Adrenal gland (tissue), 12 donors: ENCODE data around the gene LRRN4. TPM values are rescaled to one million over a fixed set of nuclear protein-coding genes. Genes with fewer than 3 reads are reported as not detected.

Source experiments
- DNase-seq, 7 donors: peaks; one replicate each; pipeline ENCODE4 v3.0.0-alpha.2; 2019 to 2020
- H3K27ac ChIP-seq, 5 donors: fragments of 200-600 bp; sonication (generic) in 4 of 5; 1 replicate in 3 of 5; 2 replicates in 2 of 5; pipeline versions ENCODE4 v1.5.1 to v1.8.0; 2016 to 2020; ENCODE audit warnings: mild to moderate bottlenecking in 1 of 5
- H3K27me3 ChIP-seq: fragments of 200-600 bp; 2 replicates; pipeline ENCODE4 v1.8.0; 2021
- H3K36me3 ChIP-seq, 2 donors: fragments of 200-600 bp; replicated peaks in 1 of 2; 1 replicate in 1 of 2; 2 replicates in 1 of 2; pipeline versions ENCODE4 v1.5.1 to v1.8.0; 2018 to 2022
- H3K4me1 ChIP-seq, 2 donors: fragments of 200-600 bp; replicated peaks in 1 of 2; 1 replicate in 1 of 2; 2 replicates in 1 of 2; pipeline versions ENCODE4 v1.5.1 to v1.8.0; 2018 to 2021
- H3K4me3 ChIP-seq, 4 donors: fragments of 200-600 bp; sonication (generic) in 3 of 4; one replicate each; pipeline ENCODE4 v1.5.1; 2016 to 2018
- H3K9me3 ChIP-seq, 3 donors: fragments of 200-600 bp; sonication (generic) in 1 of 3; replicated peaks in 1 of 3; 1 replicate in 2 of 3; 2 replicates in 1 of 3; pipeline versions ENCODE4 v1.5.1 to v1.8.0; 2016 to 2021
- POLR2A ChIP-seq, 2 donors: fragments of 450-650 bp; IDR thresholded peaks; one replicate each; pipeline ENCODE4 v1.6.1; 2017; ENCODE audit warnings: antibody characterized with exemption in 2 of 2, mild to moderate bottlenecking in 2 of 2, moderate library complexity in 1 of 2
- WGBS, 4 donors: extraction: QIAGEN DNeasy Blood & Tissue Kit in 2 of 4; methylation state at CpG; one replicate each; pipeline versions ENCODE4 v1.1.5 to v1.1.7; 2013 to 2017; 5-methylcytosine and 5-hydroxymethylcytosine counted together
- intact Hi-C, 2 donors: fragments of 100-400 bp; cut with DNase I; formaldehyde crosslinking; loops; one replicate each; pipeline versions ENCODE4 v1.14.1 to v1.15.0; 2022 to 2023
- polyA plus RNA-seq, 3 donors: library from polyadenylated mRNA; stranded (reverse); fragments of 200-250 nt in 2 of 3; fragments of 350-450 nt in 1 of 3; fragmentation: Illumina TruSeq in 1 of 3; extraction: RNeasy Lipid Tissue Mini Kit (QIAGEN cat#74804) in 1 of 3; gene quantifications; one replicate each; pipeline ENCODE4 v1.2.3, GENCODE V29; 2013 to 2014
- total RNA-seq, 9 donors: library from RNA; depleted of rRNA in 4 of 9; stranded (reverse); fragments of >200 nt in 4 of 9; fragments of 120-200 nt in 1 of 9; fragmentation: NEBNext Ultra II Directional in 1 of 9; extraction: Animal tissue kit (Norgen Biotek cat#: 25700) in 1 of 9; gene quantifications; one replicate each; pipeline versions ENCODE4 v1.1.0 to v1.2.4, GENCODE V29; 2013 to 2023
- TF ChIP-seq, protein P1 (sequence below), 6 experiments: fragments of 450-650 bp in 4 of 6; fragments of 200-600 bp in 2 of 6; sonication (generic) in 1 of 6; IDR thresholded peaks; 1 replicate in 5 of 6; 2 replicates in 1 of 6; pipeline versions ENCODE4 v1.5.1 to v1.8.0; 2016 to 2021; ENCODE audit warnings: antibody characterized with exemption in 6 of 6, mild to moderate bottlenecking in 2 of 6, moderate library complexity in 1 of 6
- donor health status: healthy with polysubstance abuse.
- donor health status: Bipolar disorder and iron deficiency.
- donor health status: DM: yes; HTN: yes; CAD: no.
- donor health status: DM: no; HTN: no; CAD: no.
- donor health status: DM: no; HTN: no; CAD: no.
- donor health status: DM: yes; HTN: yes; CAD: no.

LRRN4 gene
- total and polyA plus RNA-seq, 12 donors: 0.07 to 0.17 (median 0.11) TPM; not detected in 9

DNA sequence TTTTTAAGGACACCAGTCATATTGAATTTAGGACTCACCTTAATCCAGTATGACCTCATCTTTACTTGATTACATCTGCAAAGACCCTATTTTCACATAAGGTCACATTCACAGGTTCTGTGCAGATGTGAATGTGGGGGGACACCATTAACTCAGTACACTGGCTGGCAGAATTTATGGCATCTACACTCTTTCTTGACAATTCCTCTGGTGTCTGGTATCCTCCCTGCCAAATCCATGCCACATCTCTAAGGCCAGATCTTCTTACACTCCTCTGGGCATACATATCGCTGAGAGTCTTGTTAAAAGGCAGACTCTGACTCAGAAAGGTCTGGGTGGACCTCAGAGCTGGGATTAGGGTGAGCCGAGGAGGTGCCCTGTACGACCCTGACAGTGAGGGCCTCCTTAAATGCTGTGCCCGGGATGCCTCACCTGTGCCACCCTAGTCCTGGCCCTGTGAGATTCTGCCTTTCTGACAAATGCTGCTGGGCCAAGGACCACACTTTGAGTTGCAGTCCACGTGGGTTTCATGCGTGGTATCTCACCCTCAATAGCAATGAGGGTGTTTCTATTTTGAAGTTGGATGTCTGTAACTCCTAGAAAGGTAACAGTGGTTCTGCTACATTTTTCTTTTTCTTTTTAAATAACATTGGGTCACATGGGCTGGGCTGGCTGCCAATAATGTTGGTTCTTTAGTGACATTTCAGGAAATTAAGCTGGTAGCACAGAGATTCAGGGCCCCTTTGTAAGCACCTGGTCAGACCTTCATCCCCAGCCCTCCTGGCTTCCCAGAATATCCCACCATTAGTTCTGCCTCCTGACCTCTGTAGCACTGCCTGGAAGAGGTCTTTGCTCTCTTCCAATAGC, 17.2 kb upstream of the LRRN4 start:
- H3K4me3 ChIP-seq: no peak overlapping the region
- H3K27ac ChIP-seq: no peak overlapping the region
- H3K27me3 ChIP-seq: no peaks in the 10 kb centered on the region
- peaks cover 0 to 5% of the 10 kb centered on the region in 2 donors for H3K36me3 ChIP-seq
- no peak for TF ChIP-seq POLR2A (IDR thresholded peaks at IDR 0.05)
- TF ChIP-seq, protein P1, sequence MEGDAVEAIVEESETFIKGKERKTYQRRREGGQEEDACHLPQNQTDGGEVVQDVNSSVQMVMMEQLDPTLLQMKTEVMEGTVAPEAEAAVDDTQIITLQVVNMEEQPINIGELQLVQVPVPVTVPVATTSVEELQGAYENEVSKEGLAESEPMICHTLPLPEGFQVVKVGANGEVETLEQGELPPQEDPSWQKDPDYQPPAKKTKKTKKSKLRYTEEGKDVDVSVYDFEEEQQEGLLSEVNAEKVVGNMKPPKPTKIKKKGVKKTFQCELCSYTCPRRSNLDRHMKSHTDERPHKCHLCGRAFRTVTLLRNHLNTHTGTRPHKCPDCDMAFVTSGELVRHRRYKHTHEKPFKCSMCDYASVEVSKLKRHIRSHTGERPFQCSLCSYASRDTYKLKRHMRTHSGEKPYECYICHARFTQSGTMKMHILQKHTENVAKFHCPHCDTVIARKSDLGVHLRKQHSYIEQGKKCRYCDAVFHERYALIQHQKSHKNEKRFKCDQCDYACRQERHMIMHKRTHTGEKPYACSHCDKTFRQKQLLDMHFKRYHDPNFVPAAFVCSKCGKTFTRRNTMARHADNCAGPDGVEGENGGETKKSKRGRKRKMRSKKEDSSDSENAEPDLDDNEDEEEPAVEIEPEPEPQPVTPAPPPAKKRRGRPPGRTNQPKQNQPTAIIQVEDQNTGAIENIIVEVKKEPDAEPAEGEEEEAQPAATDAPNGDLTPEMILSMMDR (IDR thresholded peaks at IDR 0.05): no peak
- intact Hi-C loops: loop anchor here (10.0 kb wide), 2 partner anchors 56 to 116 kb away; partner anchors contain the start of genes MCM8 (in 1 of the 2) and TRMT6 (in 1 of the 2)
- DNase-seq: peak in 4 of 7 donors; percentile 46 to 70 (median 54)
- H3K4me1 ChIP-seq: peaks cover 17 to 21% of the 10 kb centered on the region in 2 donors
- 90 to 95% (median 92%) methylated on average over 6 of the region's 6 CpGs for WGBS, 4 donors
- H3K9me3 ChIP-seq: no peaks in the 10 kb centered on the region

DNA sequence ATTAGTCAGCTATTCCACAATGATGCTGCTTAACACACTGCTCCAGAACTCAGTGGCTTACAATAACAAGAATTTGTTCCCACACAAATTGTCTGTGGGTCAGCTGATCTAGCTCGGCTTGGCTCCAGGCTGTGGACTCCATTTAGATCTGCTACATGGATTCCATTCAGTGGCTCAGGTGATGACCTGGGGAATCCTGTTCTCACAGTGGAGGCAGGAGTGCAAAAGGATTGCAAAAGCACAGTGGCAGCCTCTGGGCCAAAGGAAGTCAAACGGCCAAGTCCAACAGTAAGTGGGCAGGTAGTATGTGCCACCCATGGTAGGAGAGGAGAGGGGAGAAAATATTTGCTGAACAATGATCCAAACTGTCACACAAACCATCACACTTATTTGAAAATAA, 15.8 kb upstream of the LRRN4 start:
- Histone ChIP-seq H3K27ac (no peak overlapping the region), H3K36me3 (peaks cover 0 to 5% of the 10 kb centered on the region in 2 donors), H3K4me3 (no peak overlapping the region), H3K4me1 (peaks cover 7 to 8% of the 10 kb centered on the region in 2 donors), H3K9me3 (no peaks in the 10 kb centered on the region), H3K27me3 (no peaks in the 10 kb centered on the region)
- TF ChIP-seq POLR2A (IDR thresholded peaks at IDR 0.05): no peak
- TF ChIP-seq, protein P1 (IDR thresholded peaks at IDR 0.05): no peak
- intact Hi-C loops: loop anchor here (10.0 kb wide), 2 partner anchors 55 to 115 kb away; partner anchors contain the start of genes MCM8 (in 1 of the 2) and TRMT6 (in 1 of the 2)
- WGBS, 4 donors: 76 to 91% (median 81%) methylated on average over 1 to 2 of the region's 2 CpGs
- no peak for DNase-seq

DNA sequence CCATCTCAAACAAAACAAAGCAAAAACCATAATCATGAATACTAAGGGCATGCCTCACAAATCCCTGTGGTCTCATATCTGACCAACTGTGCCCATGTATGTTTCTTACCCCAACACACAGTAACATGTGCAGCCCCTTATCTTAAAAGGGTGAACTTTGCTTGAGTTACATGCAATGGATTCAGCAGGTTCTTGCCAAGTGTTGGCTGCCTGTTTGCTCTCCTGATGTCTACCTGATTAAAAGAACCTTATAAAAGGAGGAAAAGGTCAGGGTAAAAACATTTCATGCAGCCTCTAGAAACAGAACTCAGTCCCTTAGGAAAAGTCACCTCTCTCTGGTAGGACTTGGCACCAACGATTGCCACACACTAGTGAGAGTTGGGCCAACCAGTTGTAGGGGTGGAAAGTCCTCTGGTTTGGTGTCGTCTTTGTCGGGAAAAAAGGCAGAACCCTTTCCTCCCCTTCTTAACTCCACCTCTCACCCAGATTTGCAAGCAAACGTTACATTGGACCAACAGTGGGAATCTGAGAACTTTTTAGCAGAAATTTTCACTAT, 14.0 kb upstream of the LRRN4 start:
- Histone ChIP-seq H3K4me1 (no peaks in the 10 kb centered on the region), H3K27me3 (no peaks in the 10 kb centered on the region), H3K36me3 (peaks cover 0 to 5% of the 10 kb centered on the region in 2 donors), H3K9me3 (no peaks in the 10 kb centered on the region), H3K4me3 (no peak overlapping the region), H3K27ac (no peak overlapping the region)
- no peak for TF ChIP-seq POLR2A (IDR thresholded peaks at IDR 0.05)
- TF ChIP-seq, protein P1 (IDR thresholded peaks at IDR 0.05): no peak
- DNase-seq: no peak
- WGBS, 4 donors: 77 to 85% (median 79%) methylated on average over 4 of the region's 4 CpGs
- intact Hi-C loops: loop anchor here in 1 of 2 donors (10.0 kb wide), 1 partner anchor 53 kb away; no protein-coding TSS in a partner anchor

DNA sequence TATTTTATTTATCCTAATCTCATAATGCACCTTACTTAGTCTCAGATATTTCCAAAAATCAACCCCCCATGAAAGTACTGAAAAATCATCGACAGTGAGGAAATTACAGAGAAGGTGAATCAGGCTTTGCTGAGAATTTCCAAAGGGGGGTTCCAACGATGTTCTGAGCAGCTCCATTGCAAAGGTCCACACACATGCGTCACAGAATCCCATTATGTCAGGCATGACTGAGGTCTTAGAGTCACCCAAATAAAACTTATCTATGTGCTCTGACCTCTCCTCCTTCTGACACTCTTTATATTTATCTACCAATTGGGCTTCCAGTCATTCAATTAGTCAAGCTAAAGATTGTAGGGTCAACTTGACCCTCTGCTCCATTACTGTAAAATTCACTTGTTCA, 12.7 kb upstream of the LRRN4 start:
- Histone ChIP-seq H3K4me1 (no peaks in the 10 kb centered on the region), H3K9me3 (no peaks in the 10 kb centered on the region), H3K27ac (no peak overlapping the region), H3K27me3 (no peaks in the 10 kb centered on the region), H3K4me3 (no peak overlapping the region), H3K36me3 (no peaks in the 10 kb centered on the region)
- 70 to 83% (median 78%) methylated on average over 3 of the region's 3 CpGs for WGBS, 4 donors
- TF ChIP-seq, protein P1 (IDR thresholded peaks at IDR 0.05): no peak
- TF ChIP-seq POLR2A (IDR thresholded peaks at IDR 0.05): no peak
- intact Hi-C loops: loop anchor here in 1 of 2 donors (10.0 kb wide), 1 partner anchor 52 kb away; no protein-coding TSS in a partner anchor
- DNase-seq: no peak
